GM12874 (cell line): ENCODE results near the gene GSN.

Source experiments
- TF ChIP-seq, protein P1 (sequence below): IDR thresholded peaks from 2 replicates; pipeline ENCODE4 v1.5.1; 2011; ENCODE audit warnings: low read depth, mild to moderate bottlenecking, control low read depth, low read length, moderate library complexity; ENCODE audit not compliant: insufficient read depth

The GSN gene

GRCh38 chr9:121286688-121286972 is 18.7 kb downstream of the GSN start:
- TF ChIP-seq, protein P1, sequence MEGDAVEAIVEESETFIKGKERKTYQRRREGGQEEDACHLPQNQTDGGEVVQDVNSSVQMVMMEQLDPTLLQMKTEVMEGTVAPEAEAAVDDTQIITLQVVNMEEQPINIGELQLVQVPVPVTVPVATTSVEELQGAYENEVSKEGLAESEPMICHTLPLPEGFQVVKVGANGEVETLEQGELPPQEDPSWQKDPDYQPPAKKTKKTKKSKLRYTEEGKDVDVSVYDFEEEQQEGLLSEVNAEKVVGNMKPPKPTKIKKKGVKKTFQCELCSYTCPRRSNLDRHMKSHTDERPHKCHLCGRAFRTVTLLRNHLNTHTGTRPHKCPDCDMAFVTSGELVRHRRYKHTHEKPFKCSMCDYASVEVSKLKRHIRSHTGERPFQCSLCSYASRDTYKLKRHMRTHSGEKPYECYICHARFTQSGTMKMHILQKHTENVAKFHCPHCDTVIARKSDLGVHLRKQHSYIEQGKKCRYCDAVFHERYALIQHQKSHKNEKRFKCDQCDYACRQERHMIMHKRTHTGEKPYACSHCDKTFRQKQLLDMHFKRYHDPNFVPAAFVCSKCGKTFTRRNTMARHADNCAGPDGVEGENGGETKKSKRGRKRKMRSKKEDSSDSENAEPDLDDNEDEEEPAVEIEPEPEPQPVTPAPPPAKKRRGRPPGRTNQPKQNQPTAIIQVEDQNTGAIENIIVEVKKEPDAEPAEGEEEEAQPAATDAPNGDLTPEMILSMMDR: no peak

DNA sequence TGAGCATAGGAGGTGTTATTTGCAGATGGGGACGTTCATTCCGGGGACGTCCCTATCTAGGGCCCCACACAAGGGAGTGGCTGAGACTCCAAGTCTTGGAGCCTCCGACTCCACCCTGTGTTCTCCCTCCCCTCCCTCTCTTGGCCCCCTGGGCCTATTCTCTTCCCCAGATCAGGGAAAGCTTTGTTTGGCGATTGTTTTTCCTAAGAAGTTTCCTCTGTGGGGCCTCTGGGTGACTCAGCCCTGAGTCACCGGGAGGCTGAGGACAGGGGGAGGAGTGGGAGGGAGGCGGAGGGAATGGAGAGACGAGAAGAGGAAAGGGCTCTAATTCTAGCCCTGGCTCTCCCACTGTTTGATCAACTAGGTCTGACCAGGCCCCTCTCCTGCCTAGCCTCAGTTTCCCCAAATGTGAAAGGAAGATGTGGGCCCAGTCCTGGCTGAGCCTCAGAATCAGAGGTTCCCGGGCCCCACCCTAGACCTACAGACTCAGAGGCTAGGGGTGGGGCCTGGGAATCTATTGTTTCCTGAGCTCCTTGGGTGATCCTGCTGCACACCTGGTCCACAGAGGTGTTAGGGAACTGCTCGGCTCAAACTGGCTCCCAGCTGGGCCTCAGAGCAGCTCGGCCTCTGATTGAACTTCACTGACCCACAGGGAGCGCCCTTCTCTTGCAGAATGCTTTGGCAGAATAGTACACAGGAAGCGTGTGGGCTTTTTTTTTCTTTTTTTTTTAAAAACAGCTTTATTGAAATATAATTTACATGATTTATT is 19.2 kb downstream of the GSN start:
- TF ChIP-seq, protein P1: no peak

GRCh38 chr9:121288673-121289025 is 20.7 kb downstream of the GSN start:
- TF ChIP-seq, protein P1: no peak

DNA sequence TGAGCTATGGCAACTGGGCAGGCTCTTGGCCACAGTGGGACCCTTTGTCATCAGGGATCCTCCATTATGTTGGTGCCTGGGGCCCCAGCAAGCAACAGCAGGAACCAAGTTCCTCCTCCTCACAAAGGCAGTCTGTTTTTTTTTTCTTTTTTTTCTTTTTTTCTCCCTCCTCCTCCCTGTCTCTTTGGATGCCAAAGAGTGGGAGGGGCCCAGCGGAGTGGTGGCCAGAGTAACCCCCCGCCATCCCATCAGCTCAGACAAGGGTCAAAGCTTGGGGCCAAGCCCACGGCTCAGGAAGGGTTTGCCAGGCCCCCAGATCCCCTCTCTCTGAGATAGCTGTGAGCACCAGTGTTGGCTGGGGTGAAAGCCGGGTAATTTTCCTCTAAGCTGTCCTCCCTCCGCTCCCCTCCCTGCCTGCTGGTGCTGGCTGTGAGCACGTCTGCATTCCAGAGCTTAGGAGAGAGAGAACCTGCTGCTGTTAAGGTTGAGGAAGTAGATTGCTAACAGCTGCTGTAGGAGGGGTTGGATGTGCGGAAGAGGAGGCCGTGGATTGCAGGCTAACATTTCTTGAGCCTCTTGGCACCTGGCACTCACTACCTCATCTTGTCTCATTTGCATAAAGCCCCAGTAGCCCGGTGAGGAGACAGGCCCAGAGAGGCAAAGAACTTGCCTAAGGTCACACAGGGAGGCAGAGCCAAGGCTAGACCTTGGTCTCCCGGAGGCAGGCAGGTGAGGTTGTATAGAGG is 21.2 kb downstream of the GSN start:
- TF ChIP-seq, protein P1: no peak

- TF ChIP-seq, protein P1: no peak
Observed at GRCh38 chr9:121289772-121290370, 21.9 kb downstream of the GSN start.

DNA sequence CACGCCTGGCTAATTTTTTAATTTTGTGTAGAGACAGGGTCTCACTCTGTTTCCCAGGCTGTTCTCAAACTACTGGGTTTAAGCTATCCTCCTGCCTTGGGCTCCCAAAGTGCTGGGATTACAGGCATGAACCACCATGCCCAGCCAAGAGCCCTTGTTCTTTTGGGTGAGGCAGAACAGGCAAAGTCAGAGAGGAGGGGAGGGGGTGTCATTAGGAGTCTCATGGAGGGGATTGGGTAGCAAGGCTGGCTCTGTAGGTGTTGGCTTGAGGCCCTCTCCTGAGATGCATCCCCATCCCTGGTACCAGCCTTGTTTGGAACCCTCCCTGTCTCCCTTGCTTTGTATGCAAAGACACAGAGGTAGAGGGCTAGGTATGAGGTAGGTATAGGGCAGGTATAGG is 24.1 kb downstream of the GSN start:
- TF ChIP-seq, protein P1: no peak

GRCh38 chr9:121292801-121293241 is 24.9 kb downstream of the GSN start:
- TF ChIP-seq, protein P1: no peak
